ENCODE results near the gene LRRC56. TPM values are rescaled to one million over a fixed set of nuclear protein-coding genes. Genes with fewer than 3 reads are reported as not detected.

The LRRC56 gene
- total and polyA plus RNA-seq, 2 of the 13 experiments (the other 11 are each of a cell fraction or from before 2014, with no cell fraction given) = 0.11 to 0.29 TPM

- peak; percentile 6; the same call in 1 of the 2 replicates for TF ChIP-seq UBTF (CRISPR knock-in tag; IDR thresholded peaks at IDR 0.05)
- TF ChIP-seq ZNF740 (CRISPR knock-in tag; IDR thresholded peaks at IDR 0.05) = peak; percentile 94
- TF ChIP-seq RAD51 (IDR thresholded peaks at IDR 0.05; ENCODE audit: borderline replicate concordance) = no peak
- TF ChIP-seq ZNF770 (CRISPR knock-in tag; IDR thresholded peaks at IDR 0.05) = 0 out of 2 replicates have a peak, but pooled peaks have one; percentile 4
- TF ChIP-seq NFKBIZ (CRISPR knock-in tag; IDR thresholded peaks at IDR 0.05) = no peak
- peak; percentile 76 for TF ChIP-seq RBFOX2 (IDR thresholded peaks at IDR 0.05; ENCODE audit: low read depth, low read length)
- TF ChIP-seq ZNF33A (CRISPR knock-in tag; IDR thresholded peaks at IDR 0.05; ENCODE audit: borderline replicate concordance) = no peak
- TF ChIP-seq MAFG (CRISPR knock-in tag; IDR thresholded peaks at IDR 0.05) = no peak
- no peak for TF ChIP-seq HNF1A (IDR thresholded peaks at IDR 0.05; ENCODE audit: low read depth)
- no peak for TF ChIP-seq HNF1A (CRISPR knock-in tag; IDR thresholded peaks at IDR 0.05; ENCODE audit: borderline replicate concordance)
- TF ChIP-seq DRAP1 (CRISPR knock-in tag; IDR thresholded peaks at IDR 0.05) = peak; percentile 54; the same call in 1 of the 2 replicates
- TF ChIP-seq ZNF337 (CRISPR knock-in tag; IDR thresholded peaks at IDR 0.05; ENCODE audit: borderline replicate concordance, low read depth) = no peak
- TF ChIP-seq CREB1 (IDR thresholded peaks at IDR 0.05) = peak; percentile 26; the same call in 1 of the 2 replicates
- TF ChIP-seq CREB1 (CRISPR knock-in tag; IDR thresholded peaks at IDR 0.05) = no peak
- TF ChIP-seq ZNF879 (CRISPR knock-in tag; IDR thresholded peaks at IDR 0.05) = peak; percentile 33; the same call in 1 of the 2 replicates
- TF ChIP-seq KLF15 (CRISPR knock-in tag; IDR thresholded peaks at IDR 0.05; ENCODE audit: borderline replicate concordance) = no peak
- peak; percentile 11; the same call in 1 of the 2 replicates for TF ChIP-seq RARA (CRISPR knock-in tag; IDR thresholded peaks at IDR 0.05)
- TF ChIP-seq THAP11 (CRISPR knock-in tag; IDR thresholded peaks at IDR 0.05) = peak; percentile 21; the same call in 1 of the 2 replicates
- TF ChIP-seq EED (CRISPR knock-in tag; IDR thresholded peaks at IDR 0.05) = no peak
- TF ChIP-seq ZNF776 (CRISPR knock-in tag; IDR thresholded peaks at IDR 0.05) = no peak
- TF ChIP-seq ZNF33B (CRISPR knock-in tag; IDR thresholded peaks at IDR 0.05) = no peak
These were observed 31.2 kb downstream of the LRRC56 start (continued) for GRCh38 chr11:568306-569157.
